Muscle layer of duodenum (tissue), 2 donors: ENCODE data around the gene PLK5.

Source experiments
- H3K27ac ChIP-seq: one replicate; pipeline ENCODE4 v1.7.0; 2013; ENCODE audit warnings: mild to moderate bottlenecking, low read length
- H3K27me3 ChIP-seq: one replicate; pipeline ENCODE4 v1.7.0; 2013; ENCODE audit warnings: low read depth, mild to moderate bottlenecking, control low read depth, low read length
- H3K36me3 ChIP-seq, 2 donors: one replicate each; pipeline ENCODE4 v1.7.0; 2013; ENCODE audit warnings: low read length in 2 of 2, control low read depth in 1 of 2, mild to moderate bottlenecking in 1 of 2; ENCODE audit not compliant: insufficient read depth in 2 of 2, control insufficient read depth in 1 of 2
- H3K4me1 ChIP-seq, 2 donors: one replicate each; pipeline ENCODE4 v1.7.0; 2013; ENCODE audit warnings: low read length in 2 of 2, mild to moderate bottlenecking in 2 of 2, control low read depth in 1 of 2, moderate library complexity in 1 of 2; ENCODE audit not compliant: insufficient read depth in 2 of 2, control insufficient read depth in 1 of 2
- H3K4me3 ChIP-seq, 2 donors: one replicate each; pipeline ENCODE4 v1.7.0; 2013; ENCODE audit warnings: low read length in 2 of 2, low read depth in 1 of 2, mild to moderate bottlenecking in 1 of 2
- H3K9me3 ChIP-seq, 2 donors: one replicate each; pipeline ENCODE4 v1.7.0; 2013; ENCODE audit warnings: low read length in 2 of 2, control low read depth in 1 of 2, mild to moderate bottlenecking in 1 of 2; ENCODE audit not compliant: control insufficient read depth in 1 of 2
- donor health status: healthy.

PLK5 gene

DNA sequence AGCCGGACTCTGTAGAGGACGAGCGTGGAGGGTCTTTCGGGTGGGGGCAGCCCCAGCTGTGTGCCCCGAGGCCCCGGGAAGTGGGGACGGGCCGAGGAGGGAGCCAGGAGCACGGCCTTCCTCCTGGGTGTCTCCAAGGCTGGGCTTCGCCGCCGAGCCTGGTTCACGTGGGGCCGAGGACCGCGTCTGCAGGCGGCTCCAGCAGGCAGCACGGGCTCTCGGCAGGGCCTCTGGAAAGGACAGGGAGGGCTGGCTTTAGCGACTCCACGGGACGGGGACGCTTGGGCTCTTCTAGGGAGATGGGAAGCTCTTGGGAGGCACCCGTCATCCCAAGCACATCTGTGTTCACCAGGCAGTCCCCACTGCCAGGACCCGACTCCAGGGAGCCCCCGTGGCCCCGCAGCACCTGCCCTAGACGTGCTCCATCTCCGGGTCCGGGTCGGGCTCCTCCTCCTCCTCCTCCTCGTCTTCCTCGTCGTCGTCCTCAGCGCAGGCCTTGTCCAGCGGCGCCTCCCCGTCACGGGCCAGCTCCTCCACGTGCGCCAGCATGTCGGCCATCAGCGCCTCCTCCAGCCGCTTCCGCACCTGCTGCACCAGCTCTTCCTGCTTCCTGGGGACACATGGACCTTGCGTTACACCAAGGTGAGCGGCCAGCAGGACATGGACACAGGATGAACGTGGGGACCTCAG lies 54.2 kb downstream of the PLK5 start:
- H3K27me3 ChIP-seq = no peaks in the 10 kb centered on the region
- no peak overlapping the region for H3K27ac ChIP-seq
- no peaks in the 10 kb centered on the region for H3K9me3 ChIP-seq
- no peak overlapping the region for H3K4me3 ChIP-seq
- peaks cover 15 to 61% of the 10 kb centered on the region in 2 donors for H3K36me3 ChIP-seq
- no peaks in the 10 kb centered on the region for H3K4me1 ChIP-seq

DNA sequence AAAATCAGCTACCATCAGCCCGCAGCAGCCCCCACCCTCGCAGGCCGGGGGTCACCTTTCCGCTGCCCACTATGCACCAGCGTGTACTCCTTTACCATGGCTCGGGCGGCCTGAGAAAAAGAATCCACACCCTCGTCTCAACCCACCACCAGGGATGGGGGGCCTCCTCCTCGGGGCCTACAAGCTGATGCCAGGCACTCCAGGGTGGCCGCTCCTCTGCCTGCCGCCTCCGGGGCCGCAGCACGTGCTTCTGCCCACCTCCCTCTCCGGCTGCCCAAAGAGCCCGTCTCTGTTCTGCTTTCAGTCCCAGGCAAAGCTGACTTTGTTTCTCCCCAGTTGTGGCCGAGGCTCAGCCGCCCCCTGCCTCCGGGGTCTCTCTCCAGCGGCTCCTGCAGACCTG lies 55.3 kb downstream of the PLK5 start:
- no peaks in the 10 kb centered on the region for H3K9me3 ChIP-seq
- H3K4me1 ChIP-seq = no peaks in the 10 kb centered on the region
- no peak overlapping the region for H3K4me3 ChIP-seq
- H3K27me3 ChIP-seq = no peaks in the 10 kb centered on the region
- H3K27ac ChIP-seq = no peak overlapping the region
- peaks cover 15 to 65% of the 10 kb centered on the region in 2 donors for H3K36me3 ChIP-seq

- Histone ChIP-seq H3K27ac (no peak overlapping the region), H3K36me3 (peaks cover 15 to 68% of the 10 kb centered on the region in 2 donors), H3K27me3 (no peaks in the 10 kb centered on the region), H3K4me1 (no peaks in the 10 kb centered on the region), H3K9me3 (no peaks in the 10 kb centered on the region), H3K4me3 (no peak overlapping the region)
Observed at GRCh38 chr19:1580382-1580781, 56.5 kb downstream of the PLK5 start.

GRCh38 chr19:1580957-1581356 lies 57.1 kb downstream of the PLK5 start:
- Histone ChIP-seq H3K4me3 (no peak overlapping the region), H3K27me3 (no peaks in the 10 kb centered on the region), H3K4me1 (no peaks in the 10 kb centered on the region), H3K36me3 (peaks cover 15 to 68% of the 10 kb centered on the region in 2 donors), H3K27ac (no peak overlapping the region), H3K9me3 (no peaks in the 10 kb centered on the region)

DNA sequence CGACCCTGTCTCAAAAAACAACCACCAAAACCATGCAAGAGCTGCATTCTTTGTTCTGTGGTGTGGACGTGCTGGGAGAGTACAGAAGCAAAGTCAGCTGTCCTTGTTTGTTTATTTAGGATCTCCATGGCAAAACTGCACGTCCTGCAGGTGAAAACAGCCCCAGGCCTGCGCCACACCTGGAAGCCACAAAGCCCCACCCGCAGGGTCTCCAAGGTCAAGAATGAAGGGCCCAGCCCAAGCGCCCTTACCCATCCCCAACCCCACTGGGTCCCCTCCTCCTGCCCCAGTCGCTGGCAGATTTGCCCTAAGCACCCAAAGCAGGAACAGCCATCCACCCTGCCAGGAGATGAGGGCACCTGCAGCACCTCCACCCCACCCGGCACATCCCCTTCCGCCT lies 58.3 kb downstream of the PLK5 start:
- Histone ChIP-seq H3K27me3 (no peaks in the 10 kb centered on the region), H3K36me3 (peaks cover 15 to 57% of the 10 kb centered on the region in 2 donors)

GRCh38 chr19:1584500-1585242 lies 60.8 kb downstream of the PLK5 start:
- H3K27ac ChIP-seq = no peak overlapping the region
- H3K4me3 ChIP-seq = no peak overlapping the region
- no peaks in the 10 kb centered on the region for H3K27me3 ChIP-seq
- H3K9me3 ChIP-seq = no peaks in the 10 kb centered on the region
- H3K4me1 ChIP-seq = no peaks in the 10 kb centered on the region
- peaks cover 15 to 39% of the 10 kb centered on the region in 2 donors for H3K36me3 ChIP-seq

More for the DNA sequence above, 58.3 kb downstream of the PLK5 start:
- Histone ChIP-seq H3K9me3 (no peaks in the 10 kb centered on the region), H3K4me3 (no peak overlapping the region), H3K27ac (no peak overlapping the region), H3K4me1 (no peaks in the 10 kb centered on the region)

DNA sequence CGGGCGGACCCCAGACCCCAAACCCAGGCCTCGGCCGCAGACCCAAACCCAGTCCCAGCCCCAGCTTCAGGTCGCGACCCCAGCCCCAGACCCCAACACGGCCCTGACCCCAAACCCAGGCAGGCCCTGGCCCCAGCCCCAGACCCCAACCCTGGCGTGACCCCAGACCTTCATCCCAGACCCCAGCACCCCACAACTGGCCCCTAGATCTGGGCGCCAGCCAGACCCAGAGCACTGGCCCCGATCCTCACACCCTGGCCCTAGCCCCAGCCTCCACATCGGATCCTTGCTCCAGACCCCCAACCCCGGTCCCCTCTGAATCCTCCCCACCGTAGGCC lies 61.3 kb downstream of the PLK5 start:
- Histone ChIP-seq H3K4me3 (no peak overlapping the region), H3K27me3 (no peaks in the 10 kb centered on the region), H3K27ac (no peak overlapping the region), H3K36me3 (peaks cover 12 to 34% of the 10 kb centered on the region in 2 donors), H3K9me3 (no peaks in the 10 kb centered on the region), H3K4me1 (peaks cover 0 to 1% of the 10 kb centered on the region in 2 donors)
